Activated naive CD4-positive, alpha-beta T cell treated with anti-CD3 and anti-CD28 coated beads, Interleukin-2, amount 50 U/mL, for 24 hours (primary cell): ENCODE results near the gene GALR3.
"Not testable (repeated sequence)": the region's sequence is repeated elsewhere in the genome, so short reads cannot be mapped to it uniquely, and the experiment has no call there.

Source experiments
- H3K27ac Mint-ChIP-seq: one replicate; pipeline ENCODE4 v1.8.0; 2021; ENCODE audit warnings: mild to moderate bottlenecking, mixed read lengths
- H3K27me3 Mint-ChIP-seq: one replicate; pipeline ENCODE4 v1.8.0; 2021; ENCODE audit warnings: mixed read lengths
- H3K36me3 Mint-ChIP-seq: one replicate; pipeline ENCODE4 v1.8.0; 2021; ENCODE audit warnings: mixed read lengths
- H3K4me1 Mint-ChIP-seq: one replicate; pipeline ENCODE4 v1.8.0; 2021; ENCODE audit warnings: mixed read lengths
- H3K4me3 Mint-ChIP-seq: one replicate; pipeline ENCODE4 v1.8.0; 2021; ENCODE audit warnings: mild to moderate bottlenecking, mixed read lengths
- H3K9me3 Mint-ChIP-seq: one replicate; pipeline ENCODE4 v1.8.0; 2021; ENCODE audit warnings: mixed read lengths

Gene GALR3

DNA sequence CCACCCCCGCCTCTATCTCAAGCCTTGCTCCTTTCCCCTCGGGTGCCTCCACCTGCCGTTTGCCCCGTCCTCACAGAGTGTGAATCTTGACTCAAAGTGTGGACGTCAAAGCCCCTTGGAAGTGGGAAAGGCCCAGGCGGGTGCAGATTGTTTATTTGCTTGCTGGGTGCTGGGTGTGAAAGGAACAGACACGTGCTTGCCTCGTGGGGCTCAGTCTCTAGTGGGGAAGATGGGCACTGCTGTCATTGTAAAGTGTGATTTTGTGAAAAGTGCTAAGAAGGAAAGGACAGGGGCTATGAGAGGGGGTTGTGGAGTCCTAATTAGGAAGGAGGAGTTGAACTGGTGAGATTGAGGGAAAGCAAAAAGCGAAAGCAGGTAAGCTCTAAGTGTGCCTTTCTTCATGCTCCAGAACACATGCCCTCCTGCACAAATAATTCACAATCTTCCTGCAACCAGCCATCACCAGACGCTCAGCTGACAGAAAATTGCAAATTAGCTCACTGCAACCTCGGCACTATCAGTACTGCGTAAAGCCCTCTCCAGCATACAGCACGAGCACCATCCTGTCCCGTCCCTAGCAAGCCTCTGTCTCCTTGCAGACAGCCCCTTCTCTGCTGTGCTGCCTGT, 25.2 kb upstream of the GALR3 start:
- Mint-ChIP-seq H3K4me1 (peaks cover 5% of the 10 kb centered on the region), H3K9me3 (no peaks in the 10 kb centered on the region), H3K36me3 (no peaks in the 10 kb centered on the region), H3K4me3 (no peak overlapping the region), H3K27me3 (peaks cover 3% of the 10 kb centered on the region), H3K27ac (no peak overlapping the region)

GRCh38 chr22:37799979-37800378, 23.2 kb upstream of the GALR3 start:
- H3K27me3 Mint-ChIP-seq, H3K36me3 Mint-ChIP-seq, H3K4me1 Mint-ChIP-seq, H3K4me3 Mint-ChIP-seq, H3K27ac Mint-ChIP-seq, H3K9me3 Mint-ChIP-seq: not testable (repeated sequence)

DNA sequence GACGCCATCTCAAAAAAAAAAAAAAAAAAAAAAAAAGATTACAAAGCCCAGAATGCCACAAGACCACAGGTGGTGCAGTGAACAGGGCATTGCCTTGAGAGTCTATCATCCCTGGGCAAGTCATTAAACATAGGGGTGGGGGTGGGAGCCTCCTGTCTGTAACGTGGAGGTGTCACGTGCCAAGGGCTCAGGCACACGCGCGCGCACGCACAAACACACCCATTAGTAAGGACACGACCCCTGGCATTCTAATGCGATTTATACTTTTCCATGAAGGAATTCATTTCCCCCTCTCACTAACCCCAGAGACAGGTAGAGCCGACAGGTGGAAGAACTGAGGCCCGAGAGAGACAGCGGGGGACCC, 21.3 kb upstream of the GALR3 start:
- Mint-ChIP-seq H3K27me3 (peaks cover 15% of the 10 kb centered on the region), H3K9me3 (no peaks in the 10 kb centered on the region), H3K4me3 (peak overlapping the region; percentile 82), H3K27ac (no peak overlapping the region), H3K4me1 (peaks cover 19% of the 10 kb centered on the region), H3K36me3 (no peaks in the 10 kb centered on the region)

GRCh38 chr22:37802310-37803194, 20.6 kb upstream of the GALR3 start:
- no peak overlapping the region for H3K27ac Mint-ChIP-seq
- peak overlapping the region; percentile 82 for H3K4me3 Mint-ChIP-seq
- peaks cover 25% of the 10 kb centered on the region for H3K4me1 Mint-ChIP-seq
- H3K36me3 Mint-ChIP-seq = no peaks in the 10 kb centered on the region
- H3K9me3 Mint-ChIP-seq = no peaks in the 10 kb centered on the region
- H3K27me3 Mint-ChIP-seq = peaks cover 15% of the 10 kb centered on the region

DNA sequence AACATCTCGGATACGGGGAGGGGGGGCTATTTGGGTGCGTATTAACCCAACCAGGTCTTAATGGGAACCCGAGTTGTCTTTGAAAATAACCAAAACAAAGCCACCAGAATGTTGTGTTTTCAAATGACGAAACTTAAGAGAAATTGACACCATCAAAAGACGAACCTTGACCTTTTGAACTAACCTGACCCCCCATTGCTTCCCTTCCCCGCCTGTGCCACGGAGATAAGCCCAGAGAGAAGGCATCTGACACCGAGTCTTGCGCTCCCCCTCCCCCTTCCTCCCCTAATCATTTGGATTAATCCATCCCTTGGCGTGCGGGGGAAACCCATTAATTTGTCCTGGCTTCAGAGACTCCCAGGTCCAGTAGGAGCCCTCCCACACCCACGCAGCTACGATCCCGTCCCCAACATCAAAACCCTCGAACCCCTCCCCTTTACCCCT, 20.0 kb upstream of the GALR3 start:
- H3K36me3 Mint-ChIP-seq = no peaks in the 10 kb centered on the region
- H3K4me1 Mint-ChIP-seq = peaks cover 28% of the 10 kb centered on the region
- H3K9me3 Mint-ChIP-seq = no peaks in the 10 kb centered on the region
- H3K4me3 Mint-ChIP-seq = peak overlapping the region; percentile 77
- H3K27me3 Mint-ChIP-seq = peaks cover 16% of the 10 kb centered on the region
- no peak overlapping the region for H3K27ac Mint-ChIP-seq

- Mint-ChIP-seq H3K36me3 (no peaks in the 10 kb centered on the region), H3K27ac (no peak overlapping the region), H3K27me3 (peaks cover 17% of the 10 kb centered on the region), H3K9me3 (no peaks in the 10 kb centered on the region), H3K4me1 (peaks cover 33% of the 10 kb centered on the region), H3K4me3 (peak overlapping the region; percentile 73)
Measured at GRCh38 chr22:37803639-37804351, 19.4 kb upstream of the GALR3 start.

- H3K4me3 Mint-ChIP-seq = peak overlapping the region; percentile 73
- H3K9me3 Mint-ChIP-seq = no peaks in the 10 kb centered on the region
- H3K36me3 Mint-ChIP-seq = no peaks in the 10 kb centered on the region
- no peak overlapping the region for H3K27ac Mint-ChIP-seq
- peaks cover 33% of the 10 kb centered on the region for H3K4me1 Mint-ChIP-seq
- H3K27me3 Mint-ChIP-seq = peaks cover 17% of the 10 kb centered on the region
Measured at GRCh38 chr22:37804352-37804880, 18.8 kb upstream of the GALR3 start.

DNA sequence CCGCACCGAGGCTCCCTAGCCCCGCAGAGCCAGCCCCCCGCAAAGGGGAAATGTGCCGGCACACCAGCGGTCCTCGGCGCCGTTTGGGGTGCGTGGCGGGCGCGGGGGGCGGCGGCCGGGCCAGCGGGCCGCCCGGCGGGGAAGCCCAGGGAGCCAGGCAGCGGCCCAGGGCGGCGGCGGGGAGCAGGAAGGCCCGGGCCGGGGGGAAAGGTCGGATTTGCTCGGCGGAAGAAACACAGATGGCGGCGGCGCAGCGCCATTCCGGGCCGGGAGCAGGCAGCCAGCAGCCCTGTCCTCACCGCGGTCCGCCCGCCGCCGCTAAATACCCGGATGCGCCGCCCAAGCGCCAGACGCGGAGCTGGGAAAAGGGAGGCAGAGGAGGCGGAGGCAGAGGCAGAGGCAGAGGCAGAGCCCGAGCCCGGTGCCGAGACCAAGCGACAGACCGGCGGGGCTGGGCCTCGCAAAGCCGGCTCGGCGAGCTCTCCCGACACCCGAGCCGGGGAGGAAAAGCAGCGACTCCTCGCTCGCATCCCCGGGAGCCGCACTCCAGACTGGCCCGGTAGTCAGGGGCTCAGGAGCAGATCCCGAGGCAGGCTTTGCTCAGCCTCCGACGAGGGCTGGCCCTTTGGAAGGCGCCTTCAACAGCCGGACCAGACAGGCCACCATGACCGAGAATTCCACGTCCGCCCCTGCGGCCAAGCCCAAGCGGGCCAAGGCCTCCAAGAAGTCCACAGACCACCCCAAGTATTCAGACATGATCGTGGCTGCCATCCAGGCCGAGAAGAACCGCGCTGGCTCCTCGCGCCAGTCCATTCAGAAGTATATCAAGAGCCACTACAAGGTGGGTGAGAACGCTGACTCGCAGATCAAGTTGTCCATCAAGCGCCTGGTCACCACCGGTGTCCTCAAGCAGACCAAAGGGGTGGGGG, 18.0 kb upstream of the GALR3 start:
- peaks cover 33% of the 10 kb centered on the region for H3K4me1 Mint-ChIP-seq
- peaks cover 19% of the 10 kb centered on the region for H3K27me3 Mint-ChIP-seq

GRCh38 chr22:37805810-37806277, 17.3 kb upstream of the GALR3 start:
- Mint-ChIP-seq H3K27ac (peak overlapping the region; percentile 81), H3K4me3 (peak overlapping the region; percentile 73), H3K4me1 (peaks cover 33% of the 10 kb centered on the region), H3K9me3 (no peaks in the 10 kb centered on the region), H3K36me3 (no peaks in the 10 kb centered on the region), H3K27me3 (peaks cover 19% of the 10 kb centered on the region)

More for the DNA sequence above, 18.0 kb upstream of the GALR3 start:
- H3K9me3 Mint-ChIP-seq = no peaks in the 10 kb centered on the region
- H3K4me3 Mint-ChIP-seq = peak overlapping the region; percentile 73
- H3K27ac Mint-ChIP-seq = peak overlapping the region; percentile 12
- H3K36me3 Mint-ChIP-seq = no peaks in the 10 kb centered on the region

DNA sequence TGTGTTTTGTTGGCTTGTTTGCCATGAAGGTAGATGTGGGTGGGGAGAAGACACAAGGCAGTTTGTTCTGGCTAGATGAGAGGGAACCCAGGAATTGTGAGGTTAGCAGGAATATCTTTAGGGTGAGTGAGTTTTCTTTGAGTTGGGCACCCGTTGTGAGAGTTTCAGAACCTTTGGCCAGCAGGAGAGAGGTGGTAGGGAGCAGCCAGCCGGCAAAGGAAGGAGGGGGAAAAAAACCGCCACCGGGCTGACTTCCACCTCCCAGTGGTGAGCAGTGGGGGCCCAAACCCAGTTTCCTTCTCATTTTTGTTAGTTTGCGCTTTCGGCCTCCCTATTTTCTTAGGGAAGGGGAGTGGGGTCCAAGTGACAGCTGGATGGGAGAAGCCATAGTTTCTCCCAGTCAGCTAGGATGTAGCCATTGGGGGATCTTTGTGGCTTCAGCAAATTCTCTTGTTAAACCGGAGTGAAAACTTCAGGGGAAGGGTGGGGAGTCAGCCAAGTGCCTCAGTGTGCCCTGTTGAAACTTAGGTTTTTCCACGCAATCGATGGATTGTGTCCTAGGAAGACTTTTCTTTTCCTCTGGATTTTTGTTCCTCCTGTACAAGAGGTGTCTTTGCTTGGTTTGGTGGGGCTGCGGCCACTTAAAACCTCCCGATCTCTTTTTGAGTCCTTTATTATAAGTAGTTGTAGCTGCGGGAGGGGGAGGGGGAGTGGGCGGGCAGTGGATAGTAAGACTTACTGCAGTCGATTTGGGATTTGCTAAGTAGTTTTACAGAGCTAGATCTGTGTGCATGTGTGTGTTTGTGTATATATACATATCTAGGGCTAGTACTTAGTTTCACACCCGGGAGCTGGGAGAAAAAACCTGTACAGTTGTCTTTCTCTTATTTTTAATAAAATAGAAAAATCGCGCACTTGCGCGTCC, 16.5 kb upstream of the GALR3 start:
- H3K4me1 Mint-ChIP-seq = peaks cover 33% of the 10 kb centered on the region

GRCh38 chr22:37807410-37808293, 15.5 kb upstream of the GALR3 start, which contains the start of gene GCAT:
GCAT (plus strand) TSS chr22:37807934; CDS start chr22:37807968, 34 bp downstream.
- Mint-ChIP-seq H3K27me3 (peaks cover 20% of the 10 kb centered on the region), H3K27ac (no peak within 1 kb of the TSS), H3K4me3 (peak within 1 kb of the TSS; percentile 73), H3K9me3 (no peaks in the 10 kb centered on the region), H3K36me3 (no peaks in the 10 kb centered on the region), H3K4me1 (peaks cover 32% of the 10 kb centered on the region)

More for the DNA sequence above, 16.5 kb upstream of the GALR3 start:
- Mint-ChIP-seq H3K9me3 (no peaks in the 10 kb centered on the region), H3K27ac (no peak overlapping the region), H3K36me3 (no peaks in the 10 kb centered on the region), H3K4me3 (peak overlapping the region; percentile 73), H3K27me3 (peaks cover 19% of the 10 kb centered on the region)

- no peak overlapping the region for H3K27ac Mint-ChIP-seq
- H3K9me3 Mint-ChIP-seq = no peaks in the 10 kb centered on the region
- peak overlapping the region; percentile 73 for H3K4me3 Mint-ChIP-seq
- peaks cover 17% of the 10 kb centered on the region for H3K27me3 Mint-ChIP-seq
- H3K4me1 Mint-ChIP-seq = peaks cover 26% of the 10 kb centered on the region
- H3K36me3 Mint-ChIP-seq = no peaks in the 10 kb centered on the region
Measured at GRCh38 chr22:37808294-37808657, 14.9 kb upstream of the GALR3 start.
